Upper lobe of left lung (tissue), 4 donors: ENCODE results near the gene TAS1R2.

Experiments
- POLR2AphosphoS5 ChIP-seq, 2 donors: sonication (generic); formaldehyde crosslinking; IDR thresholded peaks; one replicate each; pipeline ENCODE4 v1.5.1; 2017; ENCODE audit warnings: antibody characterized with exemption in 2 of 2
- TF ChIP-seq, protein P1 (sequence below), 6 experiments: fragments of 450-650 bp in 4 of 6; fragments of 200-600 bp in 2 of 6; sonication (generic) in 2 of 6; IDR thresholded peaks; one replicate each; pipeline ENCODE4 v1.5.1; 2016 to 2019; ENCODE audit warnings: antibody characterized with exemption in 6 of 6

DNA sequence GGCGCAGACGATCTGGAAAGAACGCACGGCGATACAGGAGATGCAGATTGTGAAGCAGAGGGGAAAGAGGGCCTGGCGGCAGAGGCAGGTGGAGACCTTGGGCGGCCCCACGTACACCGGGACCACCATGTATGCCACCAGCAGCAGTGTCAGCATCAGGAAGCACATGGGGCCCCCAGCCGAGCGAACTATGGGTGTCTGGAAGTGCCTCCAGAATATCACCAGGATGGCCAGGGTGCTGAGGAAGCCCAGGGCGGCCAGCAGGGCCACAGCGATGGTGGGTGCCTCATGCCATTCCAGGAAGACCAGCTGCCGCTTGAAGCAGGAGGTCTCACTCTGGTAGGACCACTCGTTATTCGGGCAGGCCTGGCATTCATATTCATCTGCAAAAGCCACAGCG is 19.3 kb downstream of the TAS1R2 start:
- TF ChIP-seq, protein P1, sequence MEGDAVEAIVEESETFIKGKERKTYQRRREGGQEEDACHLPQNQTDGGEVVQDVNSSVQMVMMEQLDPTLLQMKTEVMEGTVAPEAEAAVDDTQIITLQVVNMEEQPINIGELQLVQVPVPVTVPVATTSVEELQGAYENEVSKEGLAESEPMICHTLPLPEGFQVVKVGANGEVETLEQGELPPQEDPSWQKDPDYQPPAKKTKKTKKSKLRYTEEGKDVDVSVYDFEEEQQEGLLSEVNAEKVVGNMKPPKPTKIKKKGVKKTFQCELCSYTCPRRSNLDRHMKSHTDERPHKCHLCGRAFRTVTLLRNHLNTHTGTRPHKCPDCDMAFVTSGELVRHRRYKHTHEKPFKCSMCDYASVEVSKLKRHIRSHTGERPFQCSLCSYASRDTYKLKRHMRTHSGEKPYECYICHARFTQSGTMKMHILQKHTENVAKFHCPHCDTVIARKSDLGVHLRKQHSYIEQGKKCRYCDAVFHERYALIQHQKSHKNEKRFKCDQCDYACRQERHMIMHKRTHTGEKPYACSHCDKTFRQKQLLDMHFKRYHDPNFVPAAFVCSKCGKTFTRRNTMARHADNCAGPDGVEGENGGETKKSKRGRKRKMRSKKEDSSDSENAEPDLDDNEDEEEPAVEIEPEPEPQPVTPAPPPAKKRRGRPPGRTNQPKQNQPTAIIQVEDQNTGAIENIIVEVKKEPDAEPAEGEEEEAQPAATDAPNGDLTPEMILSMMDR (IDR thresholded peaks at IDR 0.05) = no peak
- TF ChIP-seq POLR2AphosphoS5 (IDR thresholded peaks at IDR 0.05) = no peak
